AG04449 (cell line): ENCODE results near the gene SLC8A2.

Source experiments
- CTCF ChIA-PET: fragments of 350-600 bp; formaldehyde crosslinking; extraction: SDS; loops from one replicate; lab custom pipeline; 2021; ENCODE audit warnings: antibody characterized with exemption; lab: Yijun Ruan, JAX
- POLR2A ChIA-PET: fragments of 400-600, 350-600 bp; formaldehyde crosslinking; extraction: SDS; loops from one replicate; lab custom pipeline; 2020; ENCODE audit warnings: antibody characterized with exemption, inconsistent platforms; lab: Yijun Ruan, JAX
- DNase-seq: peaks from one replicate; pipeline ENCODE4 v3.0.0-alpha.2; 2010; ENCODE audit warnings: low read depth, low spot score
- H3K4me3 ChIP-seq: 2 replicates; pipeline ENCODE4 v1.5.1; 2011; ENCODE audit warnings: low read depth, mild to moderate bottlenecking, control low read depth, low read length
- TF ChIP-seq, protein P1 (sequence below): IDR thresholded peaks from one replicate; pipeline ENCODE4 v1.5.1; 2011; ENCODE audit warnings: mild to moderate bottlenecking, moderate library complexity, low read length, control low read depth, inconsistent platforms; ENCODE audit not compliant: insufficient read depth; ENCODE audit errors: missing control alignments

Gene SLC8A2

DNA sequence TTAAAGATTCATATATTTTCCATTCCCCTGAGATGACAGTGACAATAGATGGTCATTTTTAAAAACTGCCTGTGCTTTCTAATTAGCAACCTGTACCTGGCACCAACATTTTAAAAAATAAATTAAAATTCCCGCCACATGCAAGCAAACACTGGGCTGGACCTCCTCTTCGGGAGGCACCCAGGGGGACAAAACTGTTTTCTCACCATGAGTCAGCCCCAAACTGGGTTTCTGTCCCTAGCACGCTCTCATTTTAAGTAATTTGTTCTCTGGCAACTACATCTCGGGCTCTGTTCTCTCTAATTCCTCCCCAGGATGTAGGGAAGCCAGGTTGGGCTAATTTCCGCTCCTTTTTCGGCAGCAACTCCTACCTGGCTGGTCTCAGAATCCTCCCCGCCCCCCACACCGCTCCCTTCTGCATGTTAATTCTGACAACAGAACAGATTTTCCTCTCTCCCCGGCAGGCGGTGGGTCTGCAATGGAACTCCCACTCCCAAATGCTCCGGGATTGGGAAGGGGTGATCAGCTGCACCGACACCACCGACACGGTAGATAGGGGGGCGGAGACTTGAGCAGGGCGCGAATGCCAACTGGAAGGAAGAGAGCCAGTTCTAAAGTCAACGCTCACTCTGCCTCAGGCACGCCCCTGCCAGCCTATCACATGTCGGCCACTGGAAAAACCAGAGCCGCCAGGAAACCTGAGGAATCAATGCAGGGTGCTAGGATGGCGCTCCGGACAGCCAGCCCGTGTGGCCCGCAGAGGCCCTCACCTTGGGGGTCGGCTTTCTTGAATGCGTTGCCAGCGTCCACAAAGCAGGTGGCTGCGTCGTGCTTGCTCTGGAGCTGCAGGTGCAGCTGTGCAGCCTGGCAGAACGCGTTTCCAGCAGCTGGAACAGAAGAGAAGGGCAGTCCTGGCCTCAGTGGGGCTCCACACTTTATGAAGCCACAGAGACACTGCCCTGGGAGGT, 28.5 kb upstream of the SLC8A2 start:
- POLR2A ChIA-PET, result no interaction called here

DNA sequence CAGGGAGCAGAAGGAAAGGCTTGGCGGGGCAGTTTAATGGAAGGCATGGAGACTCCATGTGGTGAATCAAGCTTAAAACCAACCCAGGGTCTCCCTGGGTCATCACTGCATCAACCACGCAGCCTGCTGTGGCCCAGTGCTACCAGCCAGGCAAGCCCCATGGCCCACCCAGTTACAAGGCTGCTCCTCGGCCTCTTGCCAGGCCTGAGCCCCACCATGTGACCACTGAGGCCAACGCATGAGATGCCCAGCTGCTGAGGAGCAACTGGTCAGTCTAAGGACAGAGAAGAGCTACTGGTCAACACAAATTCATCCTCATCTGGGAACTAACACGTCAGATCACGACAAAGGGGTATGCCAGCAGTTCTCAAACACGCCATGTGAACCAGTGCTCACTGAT, 27.7 kb upstream of the SLC8A2 start:
- POLR2A ChIA-PET, result no interaction called here
- CTCF ChIA-PET, result interaction anchor here (0.8 to 1.5 kb wide), 5 partner anchors 15 to 66 kb away, joined by 3 to 17 read pairs (median 4); partner anchors contain the start of genes KPTN and NAPA
- no peak for DNase-seq
- no peak overlapping the region for H3K4me3 ChIP-seq
- TF ChIP-seq, protein P1, sequence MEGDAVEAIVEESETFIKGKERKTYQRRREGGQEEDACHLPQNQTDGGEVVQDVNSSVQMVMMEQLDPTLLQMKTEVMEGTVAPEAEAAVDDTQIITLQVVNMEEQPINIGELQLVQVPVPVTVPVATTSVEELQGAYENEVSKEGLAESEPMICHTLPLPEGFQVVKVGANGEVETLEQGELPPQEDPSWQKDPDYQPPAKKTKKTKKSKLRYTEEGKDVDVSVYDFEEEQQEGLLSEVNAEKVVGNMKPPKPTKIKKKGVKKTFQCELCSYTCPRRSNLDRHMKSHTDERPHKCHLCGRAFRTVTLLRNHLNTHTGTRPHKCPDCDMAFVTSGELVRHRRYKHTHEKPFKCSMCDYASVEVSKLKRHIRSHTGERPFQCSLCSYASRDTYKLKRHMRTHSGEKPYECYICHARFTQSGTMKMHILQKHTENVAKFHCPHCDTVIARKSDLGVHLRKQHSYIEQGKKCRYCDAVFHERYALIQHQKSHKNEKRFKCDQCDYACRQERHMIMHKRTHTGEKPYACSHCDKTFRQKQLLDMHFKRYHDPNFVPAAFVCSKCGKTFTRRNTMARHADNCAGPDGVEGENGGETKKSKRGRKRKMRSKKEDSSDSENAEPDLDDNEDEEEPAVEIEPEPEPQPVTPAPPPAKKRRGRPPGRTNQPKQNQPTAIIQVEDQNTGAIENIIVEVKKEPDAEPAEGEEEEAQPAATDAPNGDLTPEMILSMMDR, result no peak

More for the DNA sequence above, 28.5 kb upstream of the SLC8A2 start:
- TF ChIP-seq, protein P1, result no peak
- H3K4me3 ChIP-seq, result no peak overlapping the region
- CTCF ChIA-PET, result interaction anchor here (0.8 to 4.4 kb wide), 8 partner anchors 15 to 197 kb away, joined by 3 to 17 read pairs (median 4); partner anchors contain the start of genes KPTN and NAPA
- DNase-seq, result no peak

DNA sequence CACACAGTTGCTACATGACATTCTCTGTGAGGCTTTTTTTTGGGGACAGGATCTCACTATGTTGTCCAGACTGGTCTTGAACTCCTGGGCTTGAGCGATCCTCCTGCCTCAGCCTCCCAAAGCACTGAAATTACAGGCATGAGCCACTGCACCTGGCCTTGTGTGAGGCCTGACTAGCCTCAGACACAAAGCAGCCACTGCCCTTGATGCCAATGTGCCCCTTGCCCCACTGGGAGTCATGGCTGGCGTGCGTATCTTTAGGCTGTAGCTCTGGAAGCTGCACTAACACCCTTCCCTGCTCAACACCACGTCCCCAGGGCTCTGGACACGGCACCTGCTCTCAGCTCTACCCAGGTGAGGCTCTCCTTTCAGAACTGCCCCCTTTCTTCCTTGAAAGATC, 26.9 kb upstream of the SLC8A2 start:
- H3K4me3 ChIP-seq, result no peak overlapping the region
- TF ChIP-seq, protein P1, result no peak
- ChIA-PET CTCF (interaction anchor here (1.4 to 1.5 kb wide), 2 partner anchors 15 to 65 kb away, joined by 3 to 17 read pairs; partner anchors contain the start of gene KPTN), POLR2A (no interaction called here)
- no peak for DNase-seq

DNA sequence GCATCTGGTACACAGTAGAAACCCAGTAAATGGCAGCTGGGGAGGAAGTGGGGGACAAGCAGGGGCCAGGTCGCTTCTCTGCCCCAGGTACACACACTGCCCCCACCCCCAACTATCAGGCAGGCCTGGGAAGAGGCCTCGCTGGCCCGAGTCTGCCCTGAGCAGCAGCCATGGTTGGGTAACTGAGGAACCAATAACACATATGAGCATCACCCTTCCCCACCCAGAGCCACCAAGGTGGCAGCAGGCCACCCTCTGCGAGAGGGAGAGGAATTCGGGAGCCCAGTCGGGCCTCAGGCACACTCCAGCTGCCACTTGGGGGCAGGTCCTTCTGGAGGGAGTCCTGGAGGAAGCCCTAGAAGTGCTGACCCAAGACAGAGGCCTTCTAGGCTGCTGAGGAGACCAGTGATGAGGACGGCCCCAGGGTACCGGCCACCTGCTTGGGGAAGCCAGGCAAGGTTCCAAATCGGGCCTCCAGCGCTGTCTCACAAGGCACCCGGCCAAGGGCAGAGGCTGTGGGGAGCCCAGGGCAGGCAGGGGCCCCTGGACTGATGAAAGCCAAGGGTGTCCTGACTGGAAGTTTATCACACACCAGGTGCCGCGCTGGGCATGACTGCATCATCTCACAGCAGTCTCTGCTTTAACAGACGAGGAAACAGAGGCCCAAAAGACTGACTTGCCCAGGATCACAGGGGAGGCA, 26.3 kb upstream of the SLC8A2 start:
- TF ChIP-seq, protein P1, result no peak
- H3K4me3 ChIP-seq, result no peak overlapping the region
- no peak for DNase-seq
- ChIA-PET CTCF (interaction anchor here (1.4 kb wide), 1 partner anchor 64 kb away, joined by 3 read pairs; no protein-coding TSS in a partner anchor), POLR2A (no interaction called here)

DNA sequence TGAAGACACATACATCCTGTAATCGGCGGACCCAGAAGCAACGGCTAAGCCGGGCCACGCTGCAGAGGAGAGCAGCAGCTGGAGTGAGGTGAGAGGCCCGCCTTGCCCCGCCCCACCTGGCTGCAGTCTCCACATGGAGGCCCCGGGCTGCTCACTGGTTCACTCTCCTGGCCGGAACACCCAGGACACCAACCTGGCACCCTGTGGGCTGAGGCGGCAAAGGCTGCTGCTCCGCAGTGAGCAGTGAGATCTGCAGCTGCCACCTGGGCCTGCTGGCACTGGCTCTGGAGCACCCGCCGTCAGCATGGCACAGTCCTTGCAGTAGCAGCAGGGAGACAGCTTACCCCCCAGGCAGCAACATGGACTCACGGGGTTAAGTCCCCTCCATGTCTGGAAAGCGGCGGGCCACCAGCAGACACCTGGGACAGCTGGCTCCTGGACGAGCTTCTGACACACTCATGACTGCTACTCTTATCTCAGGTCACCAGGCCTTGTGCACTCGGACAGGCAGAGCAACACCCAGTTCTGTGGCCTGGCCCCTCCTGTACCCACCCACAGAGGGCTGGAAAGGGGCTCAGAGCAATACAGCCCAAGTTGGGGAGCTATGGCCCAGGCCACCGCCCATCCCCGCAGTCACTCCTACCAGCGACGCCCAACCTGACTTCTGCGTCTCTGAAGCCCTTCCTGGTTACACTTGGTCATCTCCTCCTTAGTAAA, 25.5 kb upstream of the SLC8A2 start:
- DNase-seq, result no peak
- CTCF ChIA-PET, result no interaction called here
- TF ChIP-seq, protein P1, result no peak
- H3K4me3 ChIP-seq, result no peak overlapping the region
- POLR2A ChIA-PET, result interaction anchor here (0.6 kb wide), 1 partner anchor 181 kb away, joined by 3 read pairs; no protein-coding TSS in a partner anchor
